SK-N-SH treated with all-trans-retinoic acid at 6 μM for 48 hours (cell line): ENCODE measurements around the gene ADH7.

Experiments used
- CREB5 ChIP-seq: fragments of 250-450 bp; sonication (Bioruptor Pico); IDR thresholded peaks from 2 replicates; pipeline ENCODE4 v1.5.1; 2020; ENCODE audit warnings: low read depth, mild to moderate bottlenecking, moderate library complexity
- CSDC2 ChIP-seq: fragments of 250-450 bp; sonication (Bioruptor Pico); IDR thresholded peaks from 2 replicates; pipeline ENCODE4 v1.5.0; 2020; ENCODE audit warnings: mild to moderate bottlenecking, moderate library complexity
- ESRRG ChIP-seq: fragments of 250-450 bp; sonication (Bioruptor Pico); IDR thresholded peaks from 2 replicates; pipeline ENCODE4 v1.6.1; 2021; ENCODE audit warnings: mild to moderate bottlenecking
- ISL1 ChIP-seq: fragments of 250-450 bp; sonication (Bioruptor Pico); IDR thresholded peaks from 2 replicates; pipeline ENCODE4 v2.1.2; 2022; ENCODE audit warnings: mild to moderate bottlenecking, moderate library complexity
- OSR1 ChIP-seq: fragments of 250-450 bp; sonication (Bioruptor Pico); IDR thresholded peaks from 2 replicates; pipeline ENCODE4 v1.8.0; 2022; ENCODE audit warnings: moderate library complexity, mild to moderate bottlenecking, inconsistent platforms
- RARB ChIP-seq: fragments of 250-450 bp; sonication (Bioruptor Pico); IDR thresholded peaks from 2 replicates; pipeline ENCODE4 v1.8.0; 2021; ENCODE audit warnings: mild to moderate bottlenecking, moderate library complexity
- TOX ChIP-seq: fragments of 250-450 bp; sonication (Bioruptor Pico); IDR thresholded peaks from 2 replicates; pipeline ENCODE4 v1.8.0; 2021; ENCODE audit warnings: mild to moderate bottlenecking, moderate library complexity, borderline replicate concordance
- ZC3H10 ChIP-seq: fragments of 250-450 bp; sonication (Bioruptor Pico); IDR thresholded peaks from 2 replicates; pipeline ENCODE4 v1.5.1; 2021; ENCODE audit warnings: mild to moderate bottlenecking, moderate library complexity
- ZFP3 ChIP-seq: fragments of 250-450 bp; sonication (Bioruptor Pico); IDR thresholded peaks from 2 replicates; pipeline ENCODE4 v1.5.0; 2020; ENCODE audit warnings: mild to moderate bottlenecking, moderate library complexity
- ZNF565 ChIP-seq: fragments of 450-650 bp; formaldehyde crosslinking; conservative IDR thresholded peaks from 2 replicates; pipeline ENCODE4 v1.5.0; 2020; ENCODE audit warnings: low read depth, mild to moderate bottlenecking, moderate library complexity
- ZNF70 ChIP-seq: fragments of 450-650 bp; formaldehyde crosslinking; IDR thresholded peaks from 2 replicates; pipeline ENCODE4 v1.5.0; 2020; ENCODE audit warnings: mild to moderate bottlenecking, moderate library complexity
- ZNF8 ChIP-seq: fragments of 450-650 bp; formaldehyde crosslinking; IDR thresholded peaks from 2 replicates; pipeline ENCODE4 v1.5.0; 2020; ENCODE audit warnings: mild to moderate bottlenecking, moderate library complexity
- TF ChIP-seq, protein P1 (sequence below): fragments of 250-450 bp; sonication (Bioruptor Pico); IDR thresholded peaks from 2 replicates; pipeline ENCODE4 v1.8.0; 2020; ENCODE audit warnings: mild to moderate bottlenecking, moderate library complexity, borderline replicate concordance
- TF ChIP-seq, protein P2 (sequence below): fragments of 250-450 bp; sonication (Bioruptor Pico); IDR thresholded peaks from 2 replicates; pipeline ENCODE4 v1.5.0; 2020; ENCODE audit warnings: mild to moderate bottlenecking, moderate library complexity

- TF ChIP-seq, protein P1, sequence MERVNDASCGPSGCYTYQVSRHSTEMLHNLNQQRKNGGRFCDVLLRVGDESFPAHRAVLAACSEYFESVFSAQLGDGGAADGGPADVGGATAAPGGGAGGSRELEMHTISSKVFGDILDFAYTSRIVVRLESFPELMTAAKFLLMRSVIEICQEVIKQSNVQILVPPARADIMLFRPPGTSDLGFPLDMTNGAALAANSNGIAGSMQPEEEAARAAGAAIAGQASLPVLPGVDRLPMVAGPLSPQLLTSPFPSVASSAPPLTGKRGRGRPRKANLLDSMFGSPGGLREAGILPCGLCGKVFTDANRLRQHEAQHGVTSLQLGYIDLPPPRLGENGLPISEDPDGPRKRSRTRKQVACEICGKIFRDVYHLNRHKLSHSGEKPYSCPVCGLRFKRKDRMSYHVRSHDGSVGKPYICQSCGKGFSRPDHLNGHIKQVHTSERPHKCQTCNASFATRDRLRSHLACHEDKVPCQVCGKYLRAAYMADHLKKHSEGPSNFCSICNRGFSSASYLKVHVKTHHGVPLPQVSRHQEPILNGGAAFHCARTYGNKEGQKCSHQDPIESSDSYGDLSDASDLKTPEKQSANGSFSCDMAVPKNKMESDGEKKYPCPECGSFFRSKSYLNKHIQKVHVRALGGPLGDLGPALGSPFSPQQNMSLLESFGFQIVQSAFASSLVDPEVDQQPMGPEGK (CRISPR knock-in tag): no peak
- TF ChIP-seq ZC3H10 (CRISPR knock-in tag) (no peak), ZNF70 (no peak), ZFP3 (CRISPR knock-in tag) (no peak), TOX (CRISPR knock-in tag) (no peak), ESRRG (CRISPR knock-in tag) (no peak), CREB5 (CRISPR knock-in tag) (no peak), ZNF8 (no peak), CSDC2 (CRISPR knock-in tag) (no peak), OSR1 (no peak), ZNF565 (no peak), RARB (CRISPR knock-in tag) (no peak), ISL1 (CRISPR knock-in tag) (no peak)
- TF ChIP-seq, protein P2, sequence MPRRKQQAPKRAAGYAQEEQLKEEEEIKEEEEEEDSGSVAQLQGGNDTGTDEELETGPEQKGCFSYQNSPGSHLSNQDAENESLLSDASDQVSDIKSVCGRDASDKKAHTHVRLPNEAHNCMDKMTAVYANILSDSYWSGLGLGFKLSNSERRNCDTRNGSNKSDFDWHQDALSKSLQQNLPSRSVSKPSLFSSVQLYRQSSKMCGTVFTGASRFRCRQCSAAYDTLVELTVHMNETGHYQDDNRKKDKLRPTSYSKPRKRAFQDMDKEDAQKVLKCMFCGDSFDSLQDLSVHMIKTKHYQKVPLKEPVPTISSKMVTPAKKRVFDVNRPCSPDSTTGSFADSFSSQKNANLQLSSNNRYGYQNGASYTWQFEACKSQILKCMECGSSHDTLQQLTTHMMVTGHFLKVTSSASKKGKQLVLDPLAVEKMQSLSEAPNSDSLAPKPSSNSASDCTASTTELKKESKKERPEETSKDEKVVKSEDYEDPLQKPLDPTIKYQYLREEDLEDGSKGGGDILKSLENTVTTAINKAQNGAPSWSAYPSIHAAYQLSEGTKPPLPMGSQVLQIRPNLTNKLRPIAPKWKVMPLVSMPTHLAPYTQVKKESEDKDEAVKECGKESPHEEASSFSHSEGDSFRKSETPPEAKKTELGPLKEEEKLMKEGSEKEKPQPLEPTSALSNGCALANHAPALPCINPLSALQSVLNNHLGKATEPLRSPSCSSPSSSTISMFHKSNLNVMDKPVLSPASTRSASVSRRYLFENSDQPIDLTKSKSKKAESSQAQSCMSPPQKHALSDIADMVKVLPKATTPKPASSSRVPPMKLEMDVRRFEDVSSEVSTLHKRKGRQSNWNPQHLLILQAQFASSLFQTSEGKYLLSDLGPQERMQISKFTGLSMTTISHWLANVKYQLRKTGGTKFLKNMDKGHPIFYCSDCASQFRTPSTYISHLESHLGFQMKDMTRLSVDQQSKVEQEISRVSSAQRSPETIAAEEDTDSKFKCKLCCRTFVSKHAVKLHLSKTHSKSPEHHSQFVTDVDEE (CRISPR knock-in tag): no peak
These were observed 18.0 kb downstream of the ADH7 start for GRCh38 chr4:99417125-99417524.
